GM12873 (cell line): Measurements from ENCODE around the gene CA5B.

Experiments used
- TF ChIP-seq, protein P1 (sequence below): IDR thresholded peaks from 2 replicates; pipeline ENCODE4 v1.5.1; 2012; ENCODE audit warnings: low read depth, mild to moderate bottlenecking, moderate library complexity, low read length, control low read depth; ENCODE audit not compliant: insufficient read depth; ENCODE audit errors: missing control alignments

CA5B gene

GRCh38 chrX:15745179-15745578 is 7.1 kb downstream of the CA5B start:
- TF ChIP-seq, protein P1, sequence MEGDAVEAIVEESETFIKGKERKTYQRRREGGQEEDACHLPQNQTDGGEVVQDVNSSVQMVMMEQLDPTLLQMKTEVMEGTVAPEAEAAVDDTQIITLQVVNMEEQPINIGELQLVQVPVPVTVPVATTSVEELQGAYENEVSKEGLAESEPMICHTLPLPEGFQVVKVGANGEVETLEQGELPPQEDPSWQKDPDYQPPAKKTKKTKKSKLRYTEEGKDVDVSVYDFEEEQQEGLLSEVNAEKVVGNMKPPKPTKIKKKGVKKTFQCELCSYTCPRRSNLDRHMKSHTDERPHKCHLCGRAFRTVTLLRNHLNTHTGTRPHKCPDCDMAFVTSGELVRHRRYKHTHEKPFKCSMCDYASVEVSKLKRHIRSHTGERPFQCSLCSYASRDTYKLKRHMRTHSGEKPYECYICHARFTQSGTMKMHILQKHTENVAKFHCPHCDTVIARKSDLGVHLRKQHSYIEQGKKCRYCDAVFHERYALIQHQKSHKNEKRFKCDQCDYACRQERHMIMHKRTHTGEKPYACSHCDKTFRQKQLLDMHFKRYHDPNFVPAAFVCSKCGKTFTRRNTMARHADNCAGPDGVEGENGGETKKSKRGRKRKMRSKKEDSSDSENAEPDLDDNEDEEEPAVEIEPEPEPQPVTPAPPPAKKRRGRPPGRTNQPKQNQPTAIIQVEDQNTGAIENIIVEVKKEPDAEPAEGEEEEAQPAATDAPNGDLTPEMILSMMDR, result no peak

- TF ChIP-seq, protein P1, result no peak
These were observed 9.6 kb downstream of the CA5B start for GRCh38 chrX:15747626-15748173.

DNA sequence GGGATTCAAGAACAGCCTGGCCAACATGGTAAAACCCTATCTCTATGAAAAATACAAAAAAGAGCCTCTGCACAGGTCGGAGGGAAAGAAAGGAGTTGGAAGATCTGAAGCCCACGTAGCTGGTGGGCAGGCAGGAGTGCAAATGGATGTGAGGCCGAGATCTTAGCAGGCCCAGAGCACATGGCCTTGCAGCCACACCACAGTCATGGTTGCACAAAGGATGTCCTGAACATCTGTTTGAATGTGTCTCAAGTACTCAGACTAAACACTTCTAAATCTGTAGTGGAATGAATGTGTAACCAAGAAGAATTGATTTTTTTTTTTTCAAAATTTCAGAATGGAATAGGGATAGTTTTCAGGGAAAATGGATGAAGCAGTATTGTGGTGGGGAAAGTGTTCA is 10.8 kb downstream of the CA5B start:
- TF ChIP-seq, protein P1, result no peak

DNA sequence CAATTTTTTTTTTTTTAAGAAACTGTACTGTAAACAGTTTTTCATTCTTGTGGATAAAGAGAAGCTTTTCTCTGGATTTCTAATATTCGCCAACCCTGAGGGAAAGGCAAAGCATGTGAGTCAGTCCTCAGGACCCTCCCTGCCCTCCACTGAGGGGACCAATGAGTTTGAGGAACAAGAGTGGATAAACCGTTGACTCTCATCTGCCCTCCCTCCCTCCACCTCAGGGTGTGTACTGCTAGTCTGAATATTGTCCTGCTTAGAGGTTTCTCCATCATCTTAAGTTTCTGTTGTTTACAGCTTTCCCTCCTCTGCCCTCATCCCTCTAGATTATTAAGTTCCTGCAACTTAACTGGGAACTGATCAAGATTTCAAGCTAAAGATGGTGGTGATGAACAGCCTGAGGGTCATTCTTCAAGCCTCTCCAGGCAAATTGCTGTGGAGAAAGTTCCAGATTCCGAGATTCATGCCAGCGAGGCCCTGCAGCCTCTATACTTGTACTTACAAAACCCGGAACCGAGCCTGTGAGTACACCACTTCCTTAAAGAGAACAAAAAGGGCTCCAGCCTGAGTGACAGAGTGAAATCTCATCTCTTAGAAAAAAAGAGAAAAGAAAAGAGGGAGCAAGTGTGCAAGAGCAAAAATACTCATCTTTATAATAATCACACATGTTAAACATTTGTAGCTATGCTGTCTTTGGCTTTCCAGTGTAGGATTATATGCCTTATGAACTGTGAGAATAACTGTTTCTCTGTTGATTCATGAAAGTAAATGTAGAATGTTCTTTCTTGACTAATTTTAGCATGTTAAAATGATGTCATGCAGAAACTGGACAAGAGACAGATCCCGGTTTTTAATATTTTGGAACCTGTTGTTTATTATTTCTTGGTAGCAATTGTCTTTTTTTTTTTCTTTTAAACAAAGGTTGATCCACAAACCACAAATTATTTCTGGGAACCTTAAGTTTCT is 11.9 kb downstream of the CA5B start:
- TF ChIP-seq, protein P1, result no peak

GRCh38 chrX:15750611-15751154 is 12.6 kb downstream of the CA5B start:
- TF ChIP-seq, protein P1, result no peak

DNA sequence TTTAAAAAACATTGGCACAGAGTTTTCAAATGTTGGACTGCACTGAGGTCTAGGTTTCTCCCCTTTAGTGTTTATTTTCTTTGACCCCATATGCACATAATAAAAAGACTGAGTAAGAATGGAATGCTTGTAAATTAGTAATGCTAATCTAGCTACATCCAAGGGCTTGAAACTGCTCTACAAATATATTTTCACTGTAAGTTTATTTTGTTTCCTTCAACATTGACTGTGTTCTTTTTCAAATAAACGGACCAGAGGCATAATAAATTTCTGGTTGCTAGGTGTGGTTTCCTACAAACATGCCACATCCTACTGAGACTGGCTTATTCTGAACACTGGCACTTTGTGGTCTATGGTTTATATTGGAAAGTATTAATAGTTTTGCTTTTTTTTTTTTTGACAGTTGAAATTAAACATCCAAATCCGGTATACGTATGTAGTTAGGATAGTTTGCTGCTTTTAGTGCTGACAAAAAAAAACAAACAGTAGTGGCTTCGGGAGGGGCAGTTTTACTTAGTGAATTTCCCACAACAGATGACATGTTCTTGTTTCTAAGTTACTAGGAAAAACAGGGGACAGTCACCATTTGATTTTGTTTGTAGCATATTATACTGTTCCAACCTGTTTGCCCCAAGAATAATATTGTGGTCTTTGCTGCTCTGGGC is 13.2 kb downstream of the CA5B start:
- TF ChIP-seq, protein P1, result no peak

DNA sequence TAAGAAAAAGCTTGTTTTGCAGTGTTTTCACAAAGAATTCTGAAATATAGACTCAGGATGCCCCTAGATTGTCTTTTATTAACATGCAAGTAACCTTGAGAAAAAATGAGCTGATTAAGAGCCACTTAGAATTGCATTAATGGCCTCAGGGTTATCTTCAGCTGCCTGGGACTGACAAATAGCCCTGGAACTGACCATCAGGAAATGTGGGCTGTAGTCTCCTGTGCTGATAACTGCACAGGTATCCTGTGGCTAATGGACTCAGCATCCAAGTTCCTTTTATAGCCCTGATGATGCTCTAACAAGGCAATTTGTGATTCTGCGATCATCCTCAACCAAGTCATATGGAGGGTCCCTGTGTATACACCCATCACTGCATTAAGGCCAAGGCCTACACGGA is 17.0 kb downstream of the CA5B start:
- TF ChIP-seq, protein P1, result no peak
